Activated CD4-positive, alpha-beta T cell treated with anti-CD3 and anti-CD28 coated beads, Interleukin-2, amount 50 U/mL, for 1 hour (primary cell): ENCODE results near the gene CFAP221.

Experiments used
- DNase-seq: peaks from one replicate; pipeline ENCODE4 v3.0.0-alpha.2; 2020

CFAP221 gene

DNA sequence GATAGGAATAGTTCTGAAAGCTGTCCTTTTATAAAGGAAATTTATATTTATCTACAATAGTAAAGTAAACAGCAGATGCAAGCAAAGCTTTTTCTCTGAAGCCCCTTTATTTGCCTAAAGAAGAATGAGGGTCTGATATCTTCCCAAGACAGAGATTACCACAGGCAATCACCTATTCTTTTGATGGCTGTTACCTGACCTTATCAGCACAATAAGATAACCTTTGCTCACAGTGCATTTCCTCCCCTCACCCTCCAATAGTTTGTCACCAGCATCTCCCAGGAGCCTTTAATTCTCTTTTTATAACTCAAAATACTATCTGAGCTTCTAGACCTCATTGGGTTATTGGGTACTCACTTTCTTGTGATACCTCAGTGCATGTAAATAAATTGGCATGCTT lies 6.5 kb upstream of the CFAP221 start:
- no peak for DNase-seq

DNA sequence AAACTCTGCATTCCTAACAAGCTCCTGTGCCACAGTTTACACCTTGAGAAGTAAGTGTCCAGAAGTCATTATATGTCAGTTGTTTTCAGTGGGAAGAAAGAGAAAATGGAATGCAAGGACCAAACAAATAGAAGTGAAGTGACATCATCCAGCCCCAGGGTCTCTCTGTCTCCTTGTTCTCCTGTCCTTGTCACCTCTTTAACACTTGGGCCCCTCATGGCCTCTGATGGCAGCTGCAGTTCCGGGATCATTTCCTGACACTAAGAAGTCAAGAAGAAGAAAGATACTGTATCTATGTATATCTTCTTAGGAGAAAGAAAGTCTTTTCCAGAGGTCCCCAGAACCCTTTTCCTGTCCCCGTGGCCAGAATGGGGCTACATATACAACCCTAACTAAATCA lies 2.8 kb upstream of the CFAP221 start:
- no peak for DNase-seq

DNA sequence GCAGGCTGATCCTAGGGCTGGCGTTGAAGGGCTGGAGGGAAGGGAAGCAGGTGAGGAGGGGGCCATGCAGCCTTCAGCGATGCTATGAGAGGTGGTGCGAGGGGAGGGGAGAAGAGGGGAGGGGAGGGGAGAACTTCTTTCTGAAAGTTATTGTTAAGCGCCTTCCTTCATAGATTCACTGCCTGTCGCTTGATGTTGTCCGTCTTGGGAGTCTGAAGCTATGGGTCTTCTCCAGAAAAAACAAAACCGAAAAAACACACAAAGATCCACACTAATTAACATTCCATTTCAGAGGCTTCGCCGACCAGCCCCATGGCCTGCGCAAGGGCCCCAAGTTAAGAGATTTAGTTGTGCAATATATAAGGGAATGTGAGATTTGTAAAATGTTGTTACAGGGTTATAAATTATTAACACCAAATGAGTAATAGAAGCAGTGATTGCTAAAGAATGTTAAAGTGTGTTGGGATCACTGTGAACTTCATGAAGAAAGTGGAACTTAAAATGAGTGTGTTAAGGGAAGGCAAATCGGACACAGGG lies 758 bp downstream of the CFAP221 start:
- DNase-seq = no peak

DNA sequence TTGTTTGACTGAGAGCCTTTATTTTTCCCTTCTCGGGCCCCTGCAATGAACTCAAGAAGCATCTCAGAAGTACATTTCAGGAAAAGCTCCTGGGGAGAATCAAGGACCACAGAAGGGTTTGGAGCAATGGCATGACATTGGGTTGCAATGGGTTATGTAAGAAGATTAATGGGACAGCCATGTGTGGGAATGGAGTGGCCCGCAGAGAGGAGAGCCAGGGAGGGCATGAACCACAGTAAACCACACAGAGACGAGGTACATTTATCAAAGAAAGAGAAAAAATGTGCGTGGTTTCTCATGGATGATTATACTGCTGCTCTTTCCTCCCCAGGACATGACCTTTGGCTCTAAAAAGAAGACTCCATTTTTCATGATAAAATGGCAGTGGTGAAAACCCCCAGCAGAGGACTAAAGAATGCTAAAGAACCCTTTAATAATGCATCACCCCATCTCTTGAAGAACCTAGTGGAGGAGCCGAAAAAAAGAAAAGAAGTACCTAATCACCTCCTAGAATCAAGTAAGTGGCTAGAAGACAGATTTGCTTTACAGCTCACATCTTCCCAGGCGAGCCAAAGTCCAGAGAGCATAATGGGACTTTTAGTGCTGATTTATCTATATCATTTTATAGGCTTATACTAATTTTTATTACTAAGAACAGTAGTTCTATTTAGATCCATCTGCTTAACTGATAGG lies 1.7 kb downstream of the CFAP221 start:
- no peak for DNase-seq

DNA sequence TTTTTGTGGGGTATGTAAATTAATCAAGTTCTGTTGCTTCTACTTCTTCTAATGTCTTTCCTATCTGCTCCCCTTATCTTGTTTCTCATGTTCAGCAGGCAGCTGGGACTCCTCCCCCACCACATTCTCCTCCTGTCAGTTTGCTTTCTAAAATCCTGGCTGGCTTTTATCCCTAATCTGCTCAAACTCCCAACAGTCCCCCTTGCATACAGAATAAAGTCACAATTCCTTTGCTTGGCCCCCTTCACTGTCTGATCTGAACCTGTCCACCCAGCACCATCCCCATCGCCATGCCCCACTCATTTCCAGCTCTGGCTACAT lies 2.2 kb downstream of the CFAP221 start:
- DNase-seq = no peak

DNA sequence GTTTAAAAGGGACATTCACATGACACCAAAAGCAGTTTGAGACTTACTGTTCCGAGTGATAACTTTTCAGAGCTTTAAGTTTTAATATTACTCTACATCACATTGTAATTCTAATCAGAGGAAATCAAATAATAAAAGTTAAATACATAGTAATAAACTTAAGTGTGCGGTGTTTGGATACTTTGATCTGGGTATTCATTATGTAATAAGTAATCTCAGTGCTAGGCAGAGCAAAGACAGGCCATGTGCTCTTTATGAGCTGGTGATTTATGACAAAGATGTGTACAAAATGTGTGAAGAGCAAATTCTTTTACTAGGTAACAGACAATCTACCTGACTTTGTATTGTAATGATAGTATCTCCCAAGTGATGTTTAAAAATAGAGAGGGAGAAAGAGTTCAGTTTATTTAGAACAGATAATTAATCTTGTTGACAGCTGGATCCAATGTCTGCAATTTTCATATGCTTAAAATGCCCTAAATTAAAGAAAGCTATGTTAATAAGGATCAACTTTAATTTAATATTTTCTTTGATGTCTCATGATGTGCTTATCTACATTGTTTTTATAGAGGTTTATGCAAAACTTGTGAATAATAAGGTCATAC lies 4.4 kb downstream of the CFAP221 start:
- no peak for DNase-seq

DNA sequence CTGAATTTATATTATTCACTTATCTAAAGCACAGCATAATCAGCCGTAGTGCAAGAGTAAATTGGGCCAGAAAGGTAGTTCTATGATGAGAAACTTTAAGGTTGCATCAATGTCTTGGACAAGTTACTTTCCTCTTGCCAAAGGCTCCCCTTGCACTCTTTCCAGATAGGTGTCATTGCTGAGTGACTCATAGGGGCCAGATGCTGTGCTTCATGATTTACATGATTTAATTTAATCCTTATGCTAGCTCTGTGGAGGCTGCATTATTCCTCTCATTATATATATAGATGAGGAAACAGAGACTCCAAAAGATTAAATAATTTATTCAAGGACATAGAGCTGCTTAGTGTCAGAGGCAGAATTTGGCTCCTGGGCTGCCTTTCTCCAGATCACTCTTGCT lies 5.0 kb downstream of the CFAP221 start:
- no peak for DNase-seq

DNA sequence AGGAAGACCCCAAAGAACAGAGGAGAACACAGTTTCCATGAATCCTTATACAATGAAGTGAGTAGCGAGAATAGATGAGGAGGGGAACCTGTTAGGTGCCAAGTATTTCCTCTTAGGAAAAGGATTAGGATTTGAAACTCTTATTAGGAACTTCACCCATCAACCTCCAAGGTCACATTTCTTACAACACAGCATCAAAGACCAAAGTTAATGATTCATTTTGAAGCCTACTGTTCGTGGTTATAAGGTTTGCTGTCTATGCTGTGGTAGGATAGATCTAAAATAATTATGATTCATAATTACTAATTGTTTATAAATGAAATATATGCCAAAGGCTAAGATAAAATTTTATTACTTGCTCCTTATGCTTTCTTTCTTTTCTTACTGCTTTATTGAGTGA lies 6.1 kb downstream of the CFAP221 start:
- DNase-seq = no peak

DNA sequence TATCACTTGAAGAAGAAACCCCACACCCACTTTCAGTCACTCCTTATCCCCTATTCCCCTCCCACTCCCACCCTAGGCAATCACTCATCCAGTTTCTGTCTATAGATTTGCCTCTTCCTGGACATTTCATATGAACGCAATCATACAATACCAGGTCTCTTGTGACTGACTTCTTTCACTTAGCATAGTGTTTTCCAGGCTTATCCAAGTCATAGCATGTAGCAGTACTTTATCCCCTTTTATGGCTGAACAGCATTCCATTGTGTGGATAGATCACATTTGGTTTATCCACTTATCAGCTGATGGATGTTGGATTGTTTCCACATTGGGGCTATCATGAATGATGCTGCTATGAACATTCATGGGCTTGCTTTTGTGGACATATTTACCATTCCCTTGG lies 6.6 kb downstream of the CFAP221 start:
- no peak for DNase-seq

DNA sequence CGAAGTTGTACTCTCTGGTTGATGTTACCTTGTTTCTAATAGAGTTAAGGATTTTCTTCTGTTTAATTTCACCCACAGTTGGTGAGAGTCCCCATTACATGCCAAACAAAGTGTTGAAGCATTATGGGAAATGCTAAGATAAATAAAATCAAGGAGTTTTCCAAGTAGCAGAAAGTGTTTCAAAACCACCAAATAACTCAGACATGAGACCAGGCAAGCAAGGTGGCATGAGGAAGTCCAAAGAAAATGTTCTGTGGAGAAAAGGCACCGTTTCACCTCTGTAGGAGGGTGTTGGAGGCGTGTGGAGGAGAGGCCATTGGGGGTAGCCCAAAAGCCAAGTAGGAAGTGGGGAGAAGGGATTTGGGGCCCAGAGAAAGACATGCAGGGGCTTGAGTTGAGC lies 8.7 kb downstream of the CFAP221 start:
- no peak for DNase-seq

DNA sequence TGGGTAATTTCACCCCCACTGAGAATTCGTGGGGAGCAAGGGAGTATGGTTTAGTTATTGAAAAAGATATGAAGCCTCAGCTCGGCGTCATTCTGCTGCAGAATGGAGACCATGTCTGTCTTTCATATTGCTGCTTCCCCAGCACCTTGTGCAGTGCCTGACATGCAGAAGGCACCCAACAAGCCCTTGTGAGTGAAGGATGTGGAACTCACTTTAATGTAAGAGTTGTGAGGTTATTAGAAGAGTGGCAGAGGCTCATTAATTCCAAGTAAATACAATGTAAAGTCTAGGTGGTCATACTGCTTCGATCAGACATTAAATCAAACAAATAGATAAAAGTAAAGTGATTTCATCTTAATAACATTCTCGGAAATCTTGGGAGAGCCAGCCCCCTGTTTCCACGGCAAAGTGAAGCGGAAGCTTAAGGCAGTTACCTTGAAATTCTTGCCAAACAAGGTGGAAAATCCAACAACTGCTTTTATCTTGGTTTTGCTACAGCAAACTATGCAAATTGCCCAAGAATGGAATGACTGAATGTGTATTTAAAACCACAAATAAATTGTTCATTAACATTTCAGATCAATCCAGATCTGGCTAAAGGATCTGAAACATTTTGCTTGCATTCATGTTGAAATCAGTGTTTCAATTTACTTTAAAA lies 9.6 kb downstream of the CFAP221 start:
- DNase-seq = no peak

DNA sequence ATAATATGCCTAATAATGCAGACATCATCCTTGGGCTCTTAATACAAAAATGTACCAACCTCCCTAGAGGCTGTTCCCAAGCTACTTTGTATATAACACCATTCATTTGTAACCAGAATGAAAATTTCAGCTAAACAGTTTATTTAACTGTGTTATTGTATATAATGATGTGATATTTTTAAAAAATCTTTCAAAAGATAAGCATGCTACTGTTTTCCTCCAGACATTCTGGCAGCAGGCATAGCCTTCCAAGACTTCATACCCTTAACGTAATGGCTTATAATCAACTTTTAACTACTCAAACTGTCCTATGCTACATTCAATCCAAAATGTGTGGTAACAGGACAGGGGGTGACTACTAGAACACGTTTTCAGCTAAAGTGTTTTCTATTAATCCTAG lies 21.2 kb downstream of the CFAP221 start:
- no peak for DNase-seq

DNA sequence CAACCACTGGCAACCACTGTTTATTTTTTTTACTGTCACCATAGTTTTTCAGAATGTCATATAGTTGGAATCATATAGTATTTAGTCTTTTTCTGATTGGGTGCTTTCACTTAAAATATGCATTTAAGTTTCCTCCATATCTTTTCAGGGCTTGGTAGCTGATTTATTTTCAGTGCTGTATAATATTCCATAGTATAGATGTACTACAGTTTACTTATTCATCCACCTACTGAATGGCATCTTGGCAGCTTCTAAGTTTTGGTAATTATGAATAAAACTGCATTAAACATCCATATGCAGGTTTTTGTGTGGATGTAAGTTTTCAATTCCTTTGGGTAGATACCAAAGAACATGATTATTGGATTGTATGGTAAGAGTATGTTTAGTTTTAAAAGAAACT lies 23.0 kb downstream of the CFAP221 start:
- no peak for DNase-seq

DNA sequence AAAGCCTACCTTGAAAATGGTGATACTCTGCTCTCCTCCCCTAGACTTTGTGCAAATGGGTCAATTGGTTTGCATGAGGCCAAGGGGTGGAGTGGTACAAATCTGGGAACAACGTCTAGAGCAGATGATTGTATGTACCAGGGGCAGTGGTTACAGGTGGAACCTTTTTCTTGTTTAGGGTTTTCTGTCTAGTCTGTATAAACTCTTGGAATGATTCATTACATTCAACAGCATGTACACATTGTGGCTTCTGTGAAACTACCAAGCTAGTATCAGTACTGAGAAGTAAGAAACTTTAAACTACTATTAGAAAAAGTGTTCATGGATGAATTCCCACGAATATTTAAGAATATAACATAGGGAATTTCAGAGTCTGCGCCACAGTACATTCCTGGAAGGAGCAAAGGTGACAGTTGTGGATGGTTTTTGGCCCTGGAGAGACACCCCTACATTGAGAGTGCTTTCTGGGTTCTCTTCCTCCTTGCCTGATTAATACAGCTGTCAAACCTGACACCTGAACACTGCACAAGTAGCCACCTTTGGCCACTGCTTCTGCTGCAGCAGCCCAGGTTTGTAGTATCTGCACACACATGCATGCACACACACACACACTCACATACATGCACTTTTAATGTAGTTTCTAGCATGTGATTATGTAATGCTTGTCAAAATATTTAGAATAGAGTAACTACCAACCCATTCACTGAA lies 30.0 kb downstream of the CFAP221 start:
- no peak for DNase-seq

DNA sequence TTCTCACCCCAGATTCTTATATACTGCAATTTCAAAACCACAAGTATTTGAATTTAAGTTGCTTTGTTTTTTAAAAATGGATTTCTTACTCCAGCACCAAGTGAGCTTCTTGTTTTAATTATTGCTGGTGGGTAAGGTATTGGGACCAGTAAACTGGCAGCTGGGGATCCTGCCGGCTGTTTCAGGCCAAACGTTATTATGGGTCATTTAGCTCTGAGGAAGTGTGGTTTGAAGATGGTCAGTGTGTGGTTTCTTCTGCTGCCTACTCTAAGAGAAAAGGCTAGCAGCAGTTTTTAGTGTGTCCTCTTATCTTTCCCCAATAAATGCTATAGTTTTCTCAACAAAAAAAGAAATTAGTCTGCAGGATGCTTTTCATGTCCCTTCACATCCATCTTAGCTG lies 30.6 kb downstream of the CFAP221 start:
- no peak for DNase-seq

DNA sequence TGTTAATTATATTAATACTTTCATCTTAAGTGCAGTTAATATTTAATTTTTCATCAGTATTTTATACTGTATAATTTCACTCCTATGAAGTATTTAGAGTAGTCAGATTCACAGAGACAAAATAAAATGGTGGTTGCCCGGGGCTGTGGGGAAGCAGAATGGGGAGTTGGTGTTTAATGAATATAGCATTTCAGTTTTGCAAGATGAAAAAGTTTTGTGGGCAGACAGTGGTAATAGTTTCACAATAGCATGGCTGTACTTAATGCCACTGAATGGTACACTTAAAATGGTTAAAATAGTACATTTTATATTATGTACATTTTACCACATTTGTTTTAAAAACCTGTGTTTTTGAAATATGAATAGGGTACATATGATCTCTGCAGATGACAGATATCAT lies 31.2 kb downstream of the CFAP221 start:
- DNase-seq = no peak

DNA sequence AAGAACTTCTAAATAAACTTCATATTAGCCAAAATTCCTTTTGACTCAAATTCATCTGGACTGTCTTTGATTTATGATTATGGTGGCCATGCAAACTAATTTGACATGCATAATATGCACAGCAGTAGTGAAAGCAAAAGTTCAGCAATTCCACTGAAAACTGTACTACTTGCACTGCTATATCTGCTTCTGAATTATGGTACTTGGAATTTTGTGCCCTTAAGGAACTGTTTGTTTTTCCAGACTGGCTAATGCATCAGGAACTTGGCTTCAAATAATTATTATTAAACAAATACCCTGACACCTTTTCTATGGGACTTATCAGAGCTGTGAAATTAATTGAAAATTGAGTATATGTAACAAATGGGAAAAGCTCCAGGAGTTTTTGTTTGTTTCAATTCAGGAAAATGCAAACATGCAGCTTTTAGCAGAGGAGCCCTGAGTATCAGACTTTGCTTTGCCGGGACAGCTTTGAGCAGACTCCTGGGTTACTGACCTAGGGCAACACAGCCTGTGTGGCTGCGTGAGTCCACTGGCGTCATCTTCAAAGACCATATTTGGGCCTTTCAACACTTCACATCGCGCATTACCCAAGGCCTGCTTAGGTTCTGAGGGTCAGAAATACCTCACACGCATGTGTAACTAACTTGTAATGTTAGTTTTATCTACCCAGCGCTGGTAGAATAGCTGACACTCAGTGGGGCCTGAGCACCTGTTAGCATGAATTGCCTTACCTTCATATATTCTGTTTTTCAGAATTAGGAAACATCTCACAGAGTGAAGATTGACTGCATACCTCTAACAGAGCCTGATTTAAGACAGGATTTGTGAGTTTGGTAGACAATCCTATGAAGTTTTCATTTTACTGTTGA lies 35.4 kb downstream of the CFAP221 start:
- DNase-seq = no peak

DNA sequence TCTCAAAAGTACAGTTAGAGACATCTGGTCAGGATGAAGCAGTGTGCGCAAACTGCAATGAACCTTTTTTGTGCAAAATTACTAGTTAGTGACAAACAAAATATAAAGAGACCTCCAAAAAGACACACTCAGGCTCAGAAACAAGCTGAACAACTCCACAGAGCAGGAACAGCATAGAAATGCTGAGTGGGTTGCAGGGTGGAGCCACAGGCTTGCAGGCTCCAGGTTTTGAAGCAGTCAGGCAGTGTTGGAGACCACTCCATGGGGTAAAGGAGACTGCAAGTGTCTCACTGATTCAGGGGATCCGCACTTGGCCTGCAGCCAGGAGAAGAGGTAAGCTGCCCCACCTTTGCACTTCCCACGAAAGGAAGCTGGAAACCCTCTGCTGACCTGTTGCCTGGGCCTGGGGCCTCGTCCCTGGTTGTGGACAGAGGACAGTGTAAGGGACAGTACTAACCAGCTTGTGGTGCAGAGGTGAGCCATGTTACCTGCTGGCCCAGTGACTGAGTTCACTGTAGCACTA lies 36.4 kb downstream of the CFAP221 start:
- no peak for DNase-seq

DNA sequence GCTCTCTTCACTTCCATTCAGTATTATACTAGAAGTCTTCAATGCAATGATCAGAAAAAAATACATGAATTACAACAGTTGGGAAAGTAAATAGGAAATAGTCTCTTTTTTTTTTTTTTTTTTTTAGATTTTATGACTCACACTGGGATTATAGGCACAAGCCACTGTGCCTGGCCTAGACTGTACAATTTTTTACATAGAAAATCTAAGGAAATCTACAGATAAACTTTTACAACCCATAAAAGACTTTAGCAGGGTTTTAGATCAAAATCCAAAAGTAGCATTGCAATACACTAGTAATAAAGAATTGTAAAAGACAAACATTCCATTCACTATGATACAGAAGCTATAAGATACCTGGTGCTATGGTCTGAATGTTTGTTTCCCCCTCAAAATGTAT lies 39.0 kb downstream of the CFAP221 start:
- DNase-seq = no peak

DNA sequence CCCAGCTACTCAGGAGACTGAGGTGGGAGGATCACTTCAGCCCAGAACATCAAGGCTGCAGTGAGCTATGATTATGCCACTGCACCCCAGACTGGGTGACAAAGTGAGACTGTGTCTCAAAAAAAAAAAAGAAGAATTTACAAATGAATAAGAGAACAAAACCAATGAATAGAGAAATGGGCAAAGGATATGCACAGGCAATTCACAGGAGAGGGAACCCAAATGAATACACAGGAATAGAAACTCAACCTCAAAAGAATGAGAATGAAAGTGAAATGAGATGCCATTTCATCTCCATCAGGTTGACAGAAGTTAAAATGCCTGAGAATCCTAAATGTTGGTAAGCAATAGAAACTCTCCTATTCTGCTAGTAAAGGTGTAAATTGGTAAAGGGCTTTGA lies 40.2 kb downstream of the CFAP221 start:
- DNase-seq = no peak

DNA sequence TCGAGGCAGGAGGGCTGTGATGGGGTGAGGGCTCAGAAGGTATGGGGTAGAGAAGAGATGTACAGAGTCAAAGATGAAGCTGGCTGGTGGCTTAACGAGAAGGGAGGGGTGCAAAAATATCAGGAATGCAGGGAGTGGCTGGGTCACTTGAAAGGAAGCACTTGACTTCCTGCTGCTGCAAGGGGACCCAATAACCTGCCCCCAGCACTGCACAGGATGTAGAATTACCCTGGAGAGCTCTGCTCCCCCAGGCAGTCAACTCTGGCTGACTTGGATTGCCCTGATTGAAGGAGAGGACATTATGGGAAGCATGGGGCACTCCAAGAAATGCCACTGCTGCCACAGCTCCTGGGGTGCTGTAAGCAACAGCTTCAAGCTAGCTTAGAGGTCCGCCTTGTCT lies 41.8 kb downstream of the CFAP221 start:
- no peak for DNase-seq

DNA sequence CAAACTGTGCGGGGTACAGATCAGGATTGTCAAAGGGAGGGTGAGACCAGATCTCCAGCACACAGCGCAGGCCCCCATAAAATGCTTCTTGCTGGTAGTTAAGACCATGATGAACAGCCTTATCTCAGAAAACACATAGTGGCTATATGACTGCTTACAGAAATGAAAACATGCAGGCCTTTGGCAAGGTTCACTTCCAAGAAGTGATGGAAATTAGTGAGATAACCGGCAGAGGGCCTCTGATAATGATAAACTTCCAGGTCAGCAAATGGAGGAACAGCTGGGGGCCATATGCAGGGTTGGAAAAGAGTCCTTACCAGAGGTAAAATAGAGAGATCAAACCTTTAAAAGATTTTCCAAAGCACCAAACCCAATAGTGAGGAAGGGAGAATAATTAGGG lies 46.6 kb downstream of the CFAP221 start:
- DNase-seq = no peak

DNA sequence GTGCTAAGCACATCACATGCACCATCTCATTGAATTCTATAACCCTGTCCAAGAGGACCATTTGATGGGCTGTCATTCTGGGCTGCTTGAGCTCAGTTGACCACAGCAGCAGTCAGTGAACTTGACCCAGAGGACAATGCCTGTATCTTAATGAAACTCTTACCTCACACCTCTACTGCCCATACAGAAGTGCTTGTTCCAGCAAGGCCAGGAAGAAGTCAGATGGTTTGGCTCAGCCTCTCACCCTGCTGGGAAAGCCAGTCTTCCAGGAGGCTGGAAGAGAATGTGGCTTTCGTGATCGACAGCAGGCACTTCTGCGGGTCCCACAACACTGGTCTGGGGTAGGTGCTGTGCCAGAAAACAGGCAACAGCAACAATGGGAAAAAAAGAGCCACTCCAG lies 47.3 kb downstream of the CFAP221 start:
- no peak for DNase-seq
